Measurements from ENCODE around the gene DNALI1.
"Not testable (repeated sequence)": the region's sequence is repeated elsewhere in the genome, so short reads cannot be mapped to it uniquely, and the experiment has no call there.

Gene DNALI1

GRCh38 chr1:37553927-37554808, 2.6 kb upstream of the DNALI1 start, which contains the start of gene SNIP1:
TSS of gene SNIP1 (minus strand) at chr1:37554293. CDS start at chr1:37554229, 64 bp downstream.
- peak; percentile 75 for DNase-seq (ENCODE audit: low spot score)

DNA sequence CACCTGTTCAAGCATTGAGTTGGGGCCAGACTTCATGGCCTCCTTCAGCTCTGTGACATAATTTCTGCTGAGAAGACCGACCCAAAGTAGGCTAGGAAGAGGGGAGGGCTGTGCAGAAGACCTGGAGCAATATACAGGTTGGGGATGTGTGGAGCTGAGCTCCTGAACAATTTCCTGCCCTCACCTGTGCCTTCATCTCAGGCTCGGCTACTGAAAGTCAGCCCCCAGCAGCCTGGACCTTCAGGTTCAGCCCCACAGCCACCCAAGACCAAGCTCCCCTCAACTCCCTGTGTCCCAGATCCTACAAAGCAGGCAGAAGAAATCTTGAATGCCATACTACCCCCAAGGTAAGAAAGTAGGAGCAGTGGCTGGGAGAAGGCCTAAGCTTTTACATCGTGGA, 662 bp downstream of the DNALI1 start:
- DNase-seq (ENCODE audit: low spot score) = no peak

DNA sequence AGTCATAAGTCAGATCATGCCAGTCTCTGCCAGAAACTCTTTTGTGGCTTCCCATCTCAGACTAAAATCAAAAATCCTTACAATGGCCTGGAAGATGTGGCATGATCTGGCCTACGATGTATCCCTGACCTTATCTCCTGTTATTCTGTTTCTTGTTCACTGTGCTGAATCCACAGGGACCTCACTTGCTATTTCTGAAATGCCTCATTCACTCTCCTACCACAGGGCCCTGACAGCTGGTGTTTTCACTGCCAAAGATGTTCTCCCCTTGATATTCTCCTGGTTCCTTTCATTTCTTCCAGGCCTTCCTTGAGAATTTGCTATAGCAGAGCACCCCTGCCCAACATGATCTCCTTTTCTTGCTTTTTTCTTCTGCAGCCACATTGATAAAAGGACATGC, 1.7 kb downstream of the DNALI1 start:
- DNase-seq (ENCODE audit: low spot score) = no peak

DNA sequence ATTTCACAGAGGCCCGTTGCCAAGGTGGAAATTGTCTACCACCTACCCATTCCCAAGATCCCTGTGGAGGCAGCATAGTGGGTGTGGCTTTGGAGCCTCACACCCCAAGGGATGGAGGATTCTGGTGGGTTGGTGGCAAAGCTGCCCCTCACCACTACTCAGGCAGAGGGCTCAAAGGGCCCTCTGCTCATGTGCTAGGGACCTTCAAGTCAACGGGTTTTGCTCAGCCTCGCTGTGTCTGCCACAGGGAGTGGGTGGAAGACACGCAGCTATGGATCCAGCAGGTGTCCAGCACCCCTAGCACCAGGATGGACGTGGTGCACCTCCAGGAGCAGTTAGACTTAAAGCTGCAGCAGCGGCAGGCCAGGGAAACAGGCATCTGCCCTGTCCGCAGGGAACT, 2.3 kb downstream of the DNALI1 start:
- DNase-seq (ENCODE audit: low spot score) = no peak

DNA sequence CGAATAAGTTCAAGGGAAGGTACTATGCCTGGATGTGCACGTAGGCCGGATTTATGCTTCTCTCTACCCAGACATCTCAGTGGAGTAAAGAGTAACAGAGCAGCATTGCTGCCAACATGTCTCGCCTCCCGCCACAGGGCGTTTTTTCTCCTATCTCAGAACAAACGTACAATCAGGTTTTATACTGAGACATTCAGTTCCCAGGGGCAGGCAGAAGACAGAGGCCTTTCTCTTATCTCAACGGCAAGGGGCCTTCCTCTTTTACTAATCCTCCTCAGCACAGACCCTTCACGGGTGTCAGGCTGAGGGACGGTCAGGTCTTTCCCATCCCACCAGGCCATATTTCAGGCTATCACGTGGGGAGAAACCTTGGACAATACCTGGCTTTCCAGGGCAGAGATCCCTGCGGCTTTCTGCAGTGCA, 3.2 kb downstream of the DNALI1 start:
- DNase-seq (ENCODE audit: low spot score) = not testable (repeated sequence)

DNA sequence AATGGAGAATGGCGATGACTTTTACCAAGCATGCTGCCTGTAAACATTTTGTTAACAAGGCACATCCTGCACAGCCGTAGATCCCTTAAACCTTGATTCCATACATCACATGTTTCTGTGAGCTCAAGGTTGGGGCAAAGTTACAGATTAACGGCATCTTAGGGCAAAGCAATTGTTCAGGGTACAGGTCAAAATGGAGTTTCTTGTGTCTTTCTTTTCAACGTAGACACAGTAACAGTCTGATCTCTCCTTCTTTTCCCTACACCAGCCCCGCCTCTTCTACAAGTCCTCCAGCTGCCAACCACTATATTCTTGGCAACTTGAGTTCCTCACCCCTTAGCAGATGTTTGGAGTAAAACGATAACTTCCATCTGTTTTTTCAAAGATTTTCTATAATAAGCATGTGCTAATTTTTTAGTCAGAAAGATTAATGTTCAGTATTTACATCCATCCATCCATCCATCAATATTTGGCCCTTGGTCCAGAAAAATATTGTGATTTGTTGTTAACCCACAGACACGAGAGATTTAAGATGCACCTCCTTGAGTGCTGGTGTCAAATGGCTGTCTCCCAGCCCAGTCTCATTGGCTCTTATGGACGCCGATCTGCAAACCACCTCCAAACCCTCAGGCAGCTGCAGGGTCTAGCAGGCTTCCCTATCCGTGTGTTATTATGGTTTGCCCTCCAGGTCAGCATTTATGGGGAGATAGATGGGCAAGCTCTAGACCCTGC, 3.8 kb downstream of the DNALI1 start:
- no peak for DNase-seq (ENCODE audit: low spot score)

GRCh38 chr1:37561133-37562132, 4.7 kb downstream of the DNALI1 start:
- DNase-seq (ENCODE audit: low spot score) = peak; percentile 8

DNA sequence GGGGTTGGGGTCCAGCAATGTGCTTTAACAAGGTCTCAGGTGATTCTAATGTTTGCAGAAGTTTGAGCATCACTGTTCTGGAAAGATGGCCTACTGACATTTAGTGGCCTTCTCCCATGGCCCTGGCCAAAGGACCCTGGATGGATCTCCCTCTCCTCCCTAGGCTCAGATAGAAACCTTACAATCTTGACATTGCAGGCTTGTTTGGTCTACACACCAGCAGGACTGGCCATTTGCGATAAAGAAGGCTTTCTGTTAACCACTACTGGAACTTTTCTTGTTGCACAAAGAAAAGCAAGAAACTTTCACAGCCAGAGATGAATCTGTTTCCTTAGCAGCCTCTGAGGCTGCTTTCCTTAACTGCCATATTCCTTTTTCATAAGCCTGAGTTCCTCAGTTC, 6.2 kb downstream of the DNALI1 start:
- no peak for DNase-seq (ENCODE audit: low spot score)

GRCh38 chr1:37564892-37565291, 8.2 kb downstream of the DNALI1 start:
- no peak for DNase-seq (ENCODE audit: low spot score)

DNA sequence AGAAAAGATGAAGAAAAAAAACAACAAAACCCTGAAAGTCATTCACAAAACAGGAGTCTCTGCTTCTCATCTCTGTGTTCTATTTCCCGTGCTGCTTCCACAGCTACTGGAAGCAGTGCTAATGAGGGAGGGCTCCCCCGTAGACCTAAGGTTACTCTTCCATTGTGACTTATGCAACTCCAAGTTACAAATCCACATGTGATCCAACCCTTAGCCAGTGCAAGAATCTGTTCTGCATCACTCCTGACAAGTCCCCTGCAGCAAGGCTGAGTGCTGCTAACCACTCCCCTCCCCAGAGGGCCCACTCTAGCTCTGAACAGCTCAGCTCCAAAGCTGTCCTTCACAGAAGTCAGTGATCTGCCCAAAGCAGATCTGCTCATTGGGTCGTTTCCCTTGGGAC, 10.3 kb downstream of the DNALI1 start:
- DNase-seq (ENCODE audit: low spot score) = no peak

- no peak for DNase-seq (ENCODE audit: low spot score)
Measured at GRCh38 chr1:37570528-37571334, 14.0 kb downstream of the DNALI1 start.

DNA sequence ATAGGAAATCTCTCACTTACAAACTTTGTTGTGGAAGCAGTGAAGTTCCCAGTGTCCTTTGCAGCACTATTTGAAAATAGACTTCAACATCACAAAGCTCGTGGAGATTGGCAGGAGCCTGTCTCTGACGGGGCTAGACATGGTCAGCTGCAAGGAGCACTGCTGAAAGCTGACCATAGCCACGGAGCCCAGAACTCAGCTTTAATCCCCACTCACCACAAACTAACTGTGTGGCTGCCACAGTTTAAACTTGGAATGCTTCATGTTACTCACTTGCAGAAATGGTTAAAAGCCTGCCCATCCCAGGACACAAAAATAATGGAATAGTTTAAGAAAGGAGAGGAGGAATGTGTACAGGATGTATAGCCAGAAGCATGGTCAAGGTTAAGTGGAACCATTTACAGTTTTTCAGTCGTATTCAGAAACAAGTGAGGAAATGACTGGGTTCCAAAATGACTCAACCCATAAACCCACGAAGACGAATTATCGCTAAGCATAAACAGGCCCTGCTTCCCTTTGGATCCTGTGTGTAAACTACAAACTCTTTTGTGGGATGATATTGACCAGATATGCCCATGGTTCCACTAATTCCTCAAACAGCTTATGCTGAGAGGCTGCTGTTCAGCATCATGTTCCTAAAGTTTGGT, 18.2 kb downstream of the DNALI1 start:
- DNase-seq (ENCODE audit: low spot score) = peak; percentile 60

- no peak for DNase-seq (ENCODE audit: low spot score)
Measured at GRCh38 chr1:37575692-37576091, 19.0 kb downstream of the DNALI1 start.

DNA sequence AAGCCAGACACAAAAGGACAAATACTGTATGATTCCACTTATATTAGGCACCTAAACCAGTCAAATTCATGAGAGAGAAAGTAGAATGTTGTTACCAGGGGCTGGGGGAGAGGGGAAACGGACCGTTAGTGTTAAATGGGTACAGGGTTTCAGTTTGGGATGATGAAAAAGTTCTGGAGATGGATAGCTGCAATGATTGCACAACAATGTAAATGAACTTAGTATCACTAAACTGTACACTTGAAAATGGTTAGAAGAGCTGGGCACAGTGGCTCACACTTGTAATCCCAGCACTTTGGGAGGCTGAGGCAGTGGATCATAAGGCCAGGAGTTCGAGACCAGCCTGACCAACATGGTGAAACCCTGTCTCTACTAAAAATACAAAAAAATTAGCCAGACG, 27.8 kb downstream of the DNALI1 start:
- not testable (repeated sequence) for DNase-seq (ENCODE audit: low spot score)

- DNase-seq (ENCODE audit: low spot score) = no peak
Measured at GRCh38 chr1:37588939-37589338, 32.2 kb downstream of the DNALI1 start.

DNA sequence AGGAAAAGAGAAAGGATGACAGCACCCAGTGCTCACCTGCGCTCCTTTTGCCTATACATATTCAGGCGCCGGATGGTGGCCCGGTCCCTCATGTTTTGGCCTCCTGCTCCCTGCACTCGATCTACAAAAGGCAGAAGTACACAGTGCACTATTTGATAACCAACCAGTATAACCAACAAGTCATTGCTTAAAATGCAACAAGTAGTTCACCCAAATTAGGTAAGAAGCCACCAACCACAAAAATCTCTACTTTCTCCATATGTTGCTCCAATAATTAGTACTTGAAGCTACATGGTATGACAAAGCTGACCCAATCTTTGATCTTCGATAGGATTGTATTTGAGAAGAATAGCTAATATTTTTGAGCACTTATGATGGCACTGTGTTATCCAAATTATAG, 37.0 kb downstream of the DNALI1 start:
- no peak for DNase-seq (ENCODE audit: low spot score)

DNA sequence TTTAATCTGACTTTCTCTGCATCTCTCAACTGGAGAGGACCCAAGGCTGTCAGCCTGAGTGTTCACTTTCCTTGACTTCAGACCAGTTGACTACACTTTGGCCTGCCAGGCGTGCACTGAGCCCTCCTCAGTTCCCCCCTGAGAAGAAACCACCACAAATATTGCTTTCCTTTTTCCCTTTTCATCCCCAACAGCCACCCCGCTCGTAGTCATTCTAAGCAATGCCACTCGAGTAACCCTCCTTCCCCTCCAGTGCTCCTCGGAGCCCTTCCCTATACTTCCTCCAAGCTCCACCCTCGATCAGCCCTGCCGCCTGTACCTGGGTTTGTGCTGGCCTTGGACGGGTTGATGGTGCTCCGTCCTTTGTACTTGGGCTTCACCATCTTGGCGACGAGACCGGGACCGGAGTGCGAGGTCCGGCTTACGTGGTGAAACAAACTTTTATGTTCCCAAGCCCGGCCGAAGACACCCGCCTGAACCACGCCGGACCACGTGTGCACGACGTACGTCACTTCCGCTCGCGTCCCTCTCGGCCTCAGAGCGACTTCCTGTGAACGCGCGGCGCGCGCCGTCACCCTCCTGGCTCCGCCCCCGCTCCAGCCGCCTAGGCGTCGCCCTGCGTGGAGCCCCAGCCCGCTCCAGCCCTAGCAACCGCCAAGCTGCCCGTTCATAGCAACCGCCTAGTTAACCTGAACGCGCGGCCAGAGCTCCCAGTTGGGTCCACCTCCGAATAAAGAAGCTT, 38.9 kb downstream of the DNALI1 start, which contains the start of gene GNL2:
GNL2 (minus strand) TSS at position 498 of the 742 bp plus-strand sequence; CDS start at position 383, 115 bp downstream.
- peak; percentile 94 for DNase-seq (ENCODE audit: low spot score)

DNA sequence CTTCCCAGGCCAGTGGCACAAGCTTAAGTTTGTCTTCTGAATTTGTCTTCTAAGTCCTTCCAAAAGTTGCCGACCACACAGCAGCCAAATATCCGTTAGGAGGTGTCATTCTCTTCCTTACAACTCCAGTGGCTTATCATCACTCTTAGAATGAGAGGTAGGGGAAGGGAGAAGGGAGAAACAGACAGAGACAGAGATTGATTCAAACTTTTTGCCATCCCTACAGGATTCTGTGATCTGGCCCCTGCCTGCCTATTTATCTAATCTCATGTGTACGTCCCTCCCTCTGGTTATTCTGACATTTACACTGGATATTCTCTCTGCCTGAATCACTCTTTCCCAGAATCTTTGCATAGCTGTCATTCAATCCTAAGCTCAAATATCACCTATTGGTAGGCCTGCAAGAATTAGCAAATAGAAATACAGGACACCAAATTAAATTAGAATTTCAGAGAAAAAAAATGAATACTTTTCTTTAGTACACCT, 39.5 kb downstream of the DNALI1 start:
- DNase-seq (ENCODE audit: low spot score) = no peak

DNA sequence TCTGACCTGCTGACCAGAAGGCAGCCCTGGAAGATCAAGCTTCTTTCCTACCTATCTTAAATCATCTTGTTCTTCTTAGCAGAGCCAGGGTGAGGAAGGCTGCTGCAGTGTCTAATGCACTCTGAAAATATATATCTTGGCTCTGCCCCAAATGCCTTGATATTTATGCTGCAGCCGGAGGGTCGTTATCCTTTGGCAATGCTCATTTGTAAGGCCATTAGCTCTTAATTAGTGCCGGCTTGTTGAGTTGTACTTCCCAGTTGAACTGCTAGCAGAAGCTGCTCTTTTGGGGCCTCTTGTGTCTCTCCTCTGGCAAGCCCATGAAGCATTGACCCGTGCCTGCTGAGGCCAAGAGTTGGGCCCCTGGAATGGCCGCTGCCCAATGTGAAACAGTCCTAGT, 43.2 kb downstream of the DNALI1 start:
- no peak for DNase-seq (ENCODE audit: low spot score)

GRCh38 chr1:37601441-37601840, 44.7 kb downstream of the DNALI1 start:
- no peak for DNase-seq (ENCODE audit: low spot score)
